WTC11 (cell line): ENCODE measurements around the gene DPY19L3. TPM values are rescaled to one million over a fixed set of nuclear protein-coding genes. Genes with fewer than 3 reads are reported as not detected.
"Not testable (repeated sequence)": the region's sequence is repeated elsewhere in the genome, so short reads cannot be mapped to it uniquely, and the experiment has no call there.

Experiments
- ATAC-seq: fragments of 200-7000 bp; cut with Tn5 transposase; 2 replicates; pipeline ENCODE4 v1.10.0; 2021; ENCODE audit warnings: mild to moderate bottlenecking, moderate library complexity
- CTCF ChIA-PET: fragments of 300-600 bp; sonication (Branson Sonifier 250); formaldehyde crosslinking; loops from one replicate; lab custom pipeline; 2021; ENCODE audit warnings: antibody characterized with exemption; lab: Charles Lee
- POLR2A ChIA-PET: fragments of 350-600 bp; sonication (Branson Sonifier 250); formaldehyde crosslinking; loops from one replicate; lab custom pipeline; 2021; ENCODE audit warnings: antibody characterized with exemption; lab: Charles Lee
- DNase-seq: peaks from one replicate; pipeline ENCODE4 v3.0.0; 2021; ENCODE audit warnings: low spot score
- H3K27ac Mint-ChIP-seq: 2 replicates; pipeline ENCODE4 v1.8.0; 2021; ENCODE audit warnings: mixed read lengths
- H3K27me3 Mint-ChIP-seq: 2 replicates; pipeline ENCODE4 v1.8.0; 2021; ENCODE audit warnings: low read depth, mild to moderate bottlenecking, moderate library complexity, mixed read lengths
- H3K36me3 Mint-ChIP-seq: 2 replicates; pipeline ENCODE4 v1.8.0; 2021; ENCODE audit warnings: mixed read lengths
- H3K4me1 Mint-ChIP-seq: 2 replicates; pipeline ENCODE4 v1.8.0; 2022; ENCODE audit warnings: mixed read lengths
- H3K4me3 Mint-ChIP-seq: 2 replicates; pipeline ENCODE4 v1.8.0; 2021; ENCODE audit warnings: mild to moderate bottlenecking, moderate library complexity, mixed read lengths
- H3K9me3 Mint-ChIP-seq: 2 replicates; pipeline ENCODE4 v1.8.0; 2021; ENCODE audit warnings: mixed read lengths
- FOXK1 ChIP-seq: sonication (generic); formaldehyde crosslinking; IDR thresholded peaks from 2 replicates; pipeline ENCODE4 v1.8.0; 2022; ENCODE audit warnings: mild to moderate bottlenecking, moderate library complexity, missing genetic modification reagents
- FOXP1 ChIP-seq: sonication (generic); formaldehyde crosslinking; IDR thresholded peaks from 2 replicates; pipeline ENCODE4 v1.8.0; 2022; ENCODE audit warnings: missing genetic modification reagents, mild to moderate bottlenecking, moderate library complexity, borderline replicate concordance
- NR1H2 ChIP-seq: sonication (generic); formaldehyde crosslinking; IDR thresholded peaks from 2 replicates; pipeline ENCODE4 v1.9.0; 2021; ENCODE audit warnings: mild to moderate bottlenecking, moderate library complexity, missing genetic modification reagents
- SMAD4 ChIP-seq: sonication (generic); formaldehyde crosslinking; IDR thresholded peaks from 2 replicates; pipeline ENCODE4 v1.8.0; 2022; ENCODE audit warnings: mild to moderate bottlenecking, missing genetic modification reagents
- ZNF121 ChIP-seq: sonication (generic); formaldehyde crosslinking; IDR thresholded peaks from 2 replicates; pipeline ENCODE4 v1.8.0; 2023; ENCODE audit warnings: missing genetic modification reagents
- ZNF219 ChIP-seq: sonication (generic); formaldehyde crosslinking; IDR thresholded peaks from 2 replicates; pipeline ENCODE4 v1.8.0; 2023; ENCODE audit warnings: missing genetic modification reagents, mild to moderate bottlenecking, borderline replicate concordance
- ZNF232 ChIP-seq: sonication (generic); formaldehyde crosslinking; IDR thresholded peaks from 2 replicates; pipeline ENCODE4 v1.8.0; 2022; ENCODE audit warnings: mild to moderate bottlenecking, missing genetic modification reagents
- ZNF396 ChIP-seq: fragments of 250-450 bp; sonication (Bioruptor Pico); IDR thresholded peaks from 2 replicates; pipeline ENCODE4 v1.8.0; 2021; ENCODE audit warnings: mild to moderate bottlenecking, moderate library complexity, borderline replicate concordance
- ZNF416 ChIP-seq: fragments of 250-450 bp; sonication (Bioruptor Pico); IDR thresholded peaks from 2 replicates; pipeline ENCODE4 v1.9.0; 2021; ENCODE audit warnings: mild to moderate bottlenecking, inconsistent platforms
- ZNF671 ChIP-seq: fragments of 250-450 bp; sonication (Bioruptor Pico); IDR thresholded peaks from 2 replicates; pipeline ENCODE4 v1.8.0; 2021; ENCODE audit warnings: mild to moderate bottlenecking
- total RNA-seq: library from RNA; stranded (reverse); gene quantifications from 3 replicates; pipeline ENCODE4 v1.2.3, GENCODE V29; 2021
- TF ChIP-seq, protein P1 (sequence below): fragments of 250-450 bp; sonication (Bioruptor Pico); IDR thresholded peaks from 2 replicates; pipeline ENCODE4 v2.1.2; 2022; ENCODE audit warnings: mild to moderate bottlenecking, moderate library complexity
- TF ChIP-seq, protein P2 (sequence below): sonication (generic); formaldehyde crosslinking; IDR thresholded peaks from 2 replicates; pipeline ENCODE4 v1.8.1; 2023; ENCODE audit warnings: mild to moderate bottlenecking, missing genetic modification reagents, borderline replicate concordance
- TF ChIP-seq, protein P3 (sequence below): fragments of 200-600 bp; IDR thresholded peaks from 2 replicates; pipeline ENCODE4 v1.8.0; 2022; ENCODE audit warnings: antibody characterized with exemption
- TF ChIP-seq, protein P4 (sequence below): sonication (generic); formaldehyde crosslinking; IDR thresholded peaks from 2 replicates; pipeline ENCODE4 v1.8.1; 2023; ENCODE audit warnings: mild to moderate bottlenecking, missing genetic modification reagents
- TF ChIP-seq, protein P5 (sequence below): sonication (generic); formaldehyde crosslinking; IDR thresholded peaks from 2 replicates; pipeline ENCODE4 v1.8.0; 2022; ENCODE audit warnings: mild to moderate bottlenecking, missing genetic modification reagents

The DPY19L3 gene
- total RNA-seq, 1 experiment from 2014 or later, result 73.2 TPM

DNA sequence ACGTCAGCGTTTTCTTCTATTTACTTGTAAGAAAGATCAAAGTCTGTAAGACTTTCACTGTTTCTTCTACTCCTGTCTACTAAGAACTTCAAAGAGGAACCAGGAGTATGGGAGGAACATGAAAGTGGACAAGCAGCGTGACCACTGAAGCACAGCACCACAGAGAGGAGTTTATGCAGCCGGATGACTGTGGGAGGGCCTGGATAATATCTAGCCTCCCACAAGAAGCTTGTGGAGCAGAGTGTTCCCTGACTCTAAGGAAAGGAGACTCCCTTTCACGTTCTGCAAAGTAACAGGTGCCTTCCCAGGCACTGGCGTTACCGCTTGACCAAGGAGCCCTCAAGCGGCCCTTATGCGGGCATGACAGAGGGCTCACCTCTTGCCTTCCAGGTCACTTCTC lies 91.8 kb downstream of the DPY19L3 start:
- ChIA-PET CTCF (no interaction called here), POLR2A (no interaction called here)
- Mint-ChIP-seq H3K9me3 (peaks cover 10% of the 10 kb centered on the region), H3K4me1 (peaks cover 9% of the 10 kb centered on the region), H3K27me3 (no peaks in the 10 kb centered on the region; the same call in 1 of the 2 replicates), H3K4me3 (no peak overlapping the region), H3K27ac (no peak overlapping the region)
- DNase-seq, result no peak
- no peak for ATAC-seq
- TF ChIP-seq SMAD4, result no peak
- TF ChIP-seq, all 79 proteins: peak for 0
- H3K36me3 Mint-ChIP-seq, result no peaks in the 10 kb centered on the region

DNA sequence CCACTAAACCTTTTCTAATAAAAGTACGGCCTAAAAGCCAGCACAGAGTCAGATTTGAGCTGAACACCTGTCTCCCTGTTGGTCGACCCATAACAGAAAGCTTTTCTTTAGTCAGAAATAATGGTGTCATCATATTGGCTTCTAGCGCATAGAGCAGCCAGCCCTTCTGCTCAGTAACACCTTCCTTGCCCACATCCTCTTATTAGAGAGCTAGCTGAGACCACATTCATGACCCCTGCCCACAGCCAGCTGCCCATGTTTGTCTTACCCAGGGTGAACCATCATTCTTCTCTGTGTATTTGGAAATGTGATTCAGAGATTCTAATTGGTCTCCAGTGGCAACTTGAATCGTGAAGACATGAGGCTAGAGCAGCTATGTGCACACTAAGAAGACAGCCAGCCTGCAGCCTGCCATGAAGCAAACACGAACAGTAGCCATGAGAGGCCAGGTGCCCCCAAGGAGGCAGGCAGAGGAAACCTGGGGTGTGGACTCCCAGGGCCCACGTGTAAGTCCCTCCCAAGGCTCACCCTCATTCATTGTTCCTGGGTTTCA lies 93.2 kb downstream of the DPY19L3 start:
- CTCF ChIA-PET, result no interaction called here

DNA sequence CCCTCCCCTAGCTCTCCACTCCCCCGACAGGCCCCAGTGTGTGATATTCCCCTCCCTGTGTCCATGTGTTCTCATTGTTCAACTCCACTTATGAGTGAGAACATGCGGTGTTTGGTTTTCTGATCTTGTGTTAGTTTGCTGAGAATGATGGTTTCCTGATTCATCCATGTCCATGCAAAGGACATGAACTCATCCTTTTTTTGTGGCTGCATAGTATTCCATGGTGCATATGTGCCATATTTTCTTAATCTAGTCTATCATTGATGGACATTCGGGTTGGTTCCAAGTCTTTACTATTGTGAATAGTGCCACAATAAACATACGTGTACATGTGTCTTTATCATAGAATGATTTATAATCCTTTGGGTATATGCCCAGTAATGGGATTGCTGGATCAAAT lies 106.9 kb downstream of the DPY19L3 start:
- POLR2A ChIA-PET, ATAC-seq, H3K36me3 Mint-ChIP-seq, DNase-seq, H3K4me3 Mint-ChIP-seq, H3K27me3 Mint-ChIP-seq, H3K27ac Mint-ChIP-seq, H3K4me1 Mint-ChIP-seq, CTCF ChIA-PET: not testable (repeated sequence)
- peaks cover 13% of the 10 kb centered on the region for H3K9me3 Mint-ChIP-seq

More for the DNA sequence above, 93.2 kb downstream of the DPY19L3 start:
- H3K27ac Mint-ChIP-seq, result no peak overlapping the region
- DNase-seq, result no peak
- TF ChIP-seq FOXK1 (CRISPR knock-in tag), result no peak
- no peak for TF ChIP-seq ZNF121
- TF ChIP-seq ZNF219 (CRISPR knock-in tag), result no peak
- no peak for TF ChIP-seq ZNF232 (CRISPR knock-in tag)
- TF ChIP-seq, protein P1, sequence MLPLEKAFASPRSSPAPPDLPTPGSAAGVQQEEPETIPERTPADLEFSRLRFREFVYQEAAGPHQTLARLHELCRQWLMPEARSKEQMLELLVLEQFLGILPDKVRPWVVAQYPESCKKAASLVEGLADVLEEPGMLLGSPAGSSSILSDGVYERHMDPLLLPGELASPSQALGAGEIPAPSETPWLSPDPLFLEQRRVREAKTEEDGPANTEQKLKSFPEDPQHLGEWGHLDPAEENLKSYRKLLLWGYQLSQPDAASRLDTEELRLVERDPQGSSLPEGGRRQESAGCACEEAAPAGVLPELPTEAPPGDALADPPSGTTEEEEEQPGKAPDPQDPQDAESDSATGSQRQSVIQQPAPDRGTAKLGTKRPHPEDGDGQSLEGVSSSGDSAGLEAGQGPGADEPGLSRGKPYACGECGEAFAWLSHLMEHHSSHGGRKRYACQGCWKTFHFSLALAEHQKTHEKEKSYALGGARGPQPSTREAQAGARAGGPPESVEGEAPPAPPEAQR (CRISPR knock-in tag), result no peak
- TF ChIP-seq ZNF671, result no peak
- TF ChIP-seq FOXP1 (CRISPR knock-in tag), result no peak
- TF ChIP-seq, protein P2, sequence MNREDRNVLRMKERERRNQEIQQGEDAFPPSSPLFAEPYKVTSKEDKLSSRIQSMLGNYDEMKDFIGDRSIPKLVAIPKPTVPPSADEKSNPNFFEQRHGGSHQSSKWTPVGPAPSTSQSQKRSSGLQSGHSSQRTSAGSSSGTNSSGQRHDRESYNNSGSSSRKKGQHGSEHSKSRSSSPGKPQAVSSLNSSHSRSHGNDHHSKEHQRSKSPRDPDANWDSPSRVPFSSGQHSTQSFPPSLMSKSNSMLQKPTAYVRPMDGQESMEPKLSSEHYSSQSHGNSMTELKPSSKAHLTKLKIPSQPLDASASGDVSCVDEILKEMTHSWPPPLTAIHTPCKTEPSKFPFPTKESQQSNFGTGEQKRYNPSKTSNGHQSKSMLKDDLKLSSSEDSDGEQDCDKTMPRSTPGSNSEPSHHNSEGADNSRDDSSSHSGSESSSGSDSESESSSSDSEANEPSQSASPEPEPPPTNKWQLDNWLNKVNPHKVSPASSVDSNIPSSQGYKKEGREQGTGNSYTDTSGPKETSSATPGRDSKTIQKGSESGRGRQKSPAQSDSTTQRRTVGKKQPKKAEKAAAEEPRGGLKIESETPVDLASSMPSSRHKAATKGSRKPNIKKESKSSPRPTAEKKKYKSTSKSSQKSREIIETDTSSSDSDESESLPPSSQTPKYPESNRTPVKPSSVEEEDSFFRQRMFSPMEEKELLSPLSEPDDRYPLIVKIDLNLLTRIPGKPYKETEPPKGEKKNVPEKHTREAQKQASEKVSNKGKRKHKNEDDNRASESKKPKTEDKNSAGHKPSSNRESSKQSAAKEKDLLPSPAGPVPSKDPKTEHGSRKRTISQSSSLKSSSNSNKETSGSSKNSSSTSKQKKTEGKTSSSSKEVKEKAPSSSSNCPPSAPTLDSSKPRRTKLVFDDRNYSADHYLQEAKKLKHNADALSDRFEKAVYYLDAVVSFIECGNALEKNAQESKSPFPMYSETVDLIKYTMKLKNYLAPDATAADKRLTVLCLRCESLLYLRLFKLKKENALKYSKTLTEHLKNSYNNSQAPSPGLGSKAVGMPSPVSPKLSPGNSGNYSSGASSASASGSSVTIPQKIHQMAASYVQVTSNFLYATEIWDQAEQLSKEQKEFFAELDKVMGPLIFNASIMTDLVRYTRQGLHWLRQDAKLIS (CRISPR knock-in tag), result no peak
- TF ChIP-seq, protein P3, sequence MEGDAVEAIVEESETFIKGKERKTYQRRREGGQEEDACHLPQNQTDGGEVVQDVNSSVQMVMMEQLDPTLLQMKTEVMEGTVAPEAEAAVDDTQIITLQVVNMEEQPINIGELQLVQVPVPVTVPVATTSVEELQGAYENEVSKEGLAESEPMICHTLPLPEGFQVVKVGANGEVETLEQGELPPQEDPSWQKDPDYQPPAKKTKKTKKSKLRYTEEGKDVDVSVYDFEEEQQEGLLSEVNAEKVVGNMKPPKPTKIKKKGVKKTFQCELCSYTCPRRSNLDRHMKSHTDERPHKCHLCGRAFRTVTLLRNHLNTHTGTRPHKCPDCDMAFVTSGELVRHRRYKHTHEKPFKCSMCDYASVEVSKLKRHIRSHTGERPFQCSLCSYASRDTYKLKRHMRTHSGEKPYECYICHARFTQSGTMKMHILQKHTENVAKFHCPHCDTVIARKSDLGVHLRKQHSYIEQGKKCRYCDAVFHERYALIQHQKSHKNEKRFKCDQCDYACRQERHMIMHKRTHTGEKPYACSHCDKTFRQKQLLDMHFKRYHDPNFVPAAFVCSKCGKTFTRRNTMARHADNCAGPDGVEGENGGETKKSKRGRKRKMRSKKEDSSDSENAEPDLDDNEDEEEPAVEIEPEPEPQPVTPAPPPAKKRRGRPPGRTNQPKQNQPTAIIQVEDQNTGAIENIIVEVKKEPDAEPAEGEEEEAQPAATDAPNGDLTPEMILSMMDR, result no peak
- no peak for TF ChIP-seq ZNF396 (CRISPR knock-in tag)
- TF ChIP-seq, protein P4, sequence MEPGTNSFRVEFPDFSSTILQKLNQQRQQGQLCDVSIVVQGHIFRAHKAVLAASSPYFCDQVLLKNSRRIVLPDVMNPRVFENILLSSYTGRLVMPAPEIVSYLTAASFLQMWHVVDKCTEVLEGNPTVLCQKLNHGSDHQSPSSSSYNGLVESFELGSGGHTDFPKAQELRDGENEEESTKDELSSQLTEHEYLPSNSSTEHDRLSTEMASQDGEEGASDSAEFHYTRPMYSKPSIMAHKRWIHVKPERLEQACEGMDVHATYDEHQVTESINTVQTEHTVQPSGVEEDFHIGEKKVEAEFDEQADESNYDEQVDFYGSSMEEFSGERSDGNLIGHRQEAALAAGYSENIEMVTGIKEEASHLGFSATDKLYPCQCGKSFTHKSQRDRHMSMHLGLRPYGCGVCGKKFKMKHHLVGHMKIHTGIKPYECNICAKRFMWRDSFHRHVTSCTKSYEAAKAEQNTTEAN (CRISPR knock-in tag), result no peak
- no peak for TF ChIP-seq ZNF416
- no peak for TF ChIP-seq NR1H2 (CRISPR knock-in tag)
- TF ChIP-seq, protein P5, sequence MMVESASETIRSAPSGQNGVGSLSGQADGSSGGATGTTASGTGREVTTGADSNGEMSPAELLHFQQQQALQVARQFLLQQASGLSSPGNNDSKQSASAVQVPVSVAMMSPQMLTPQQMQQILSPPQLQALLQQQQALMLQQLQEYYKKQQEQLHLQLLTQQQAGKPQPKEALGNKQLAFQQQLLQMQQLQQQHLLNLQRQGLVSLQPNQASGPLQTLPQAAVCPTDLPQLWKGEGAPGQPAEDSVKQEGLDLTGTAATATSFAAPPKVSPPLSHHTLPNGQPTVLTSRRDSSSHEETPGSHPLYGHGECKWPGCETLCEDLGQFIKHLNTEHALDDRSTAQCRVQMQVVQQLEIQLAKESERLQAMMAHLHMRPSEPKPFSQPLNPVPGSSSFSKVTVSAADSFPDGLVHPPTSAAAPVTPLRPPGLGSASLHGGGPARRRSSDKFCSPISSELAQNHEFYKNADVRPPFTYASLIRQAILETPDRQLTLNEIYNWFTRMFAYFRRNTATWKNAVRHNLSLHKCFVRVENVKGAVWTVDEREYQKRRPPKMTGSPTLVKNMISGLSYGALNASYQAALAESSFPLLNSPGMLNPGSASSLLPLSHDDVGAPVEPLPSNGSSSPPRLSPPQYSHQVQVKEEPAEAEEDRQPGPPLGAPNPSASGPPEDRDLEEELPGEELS (CRISPR knock-in tag), result no peak
- TF ChIP-seq, all 79 proteins: peak for 0
- Mint-ChIP-seq H3K27me3 (no peaks in the 10 kb centered on the region; the same call in 1 of the 2 replicates), H3K4me1 (no peaks in the 10 kb centered on the region), H3K36me3 (no peaks in the 10 kb centered on the region), H3K4me3 (no peak overlapping the region), H3K9me3 (peaks cover 10% of the 10 kb centered on the region)
- no peak for ATAC-seq
- POLR2A ChIA-PET, result no interaction called here
